HUES64 (cell line): ENCODE measurements around the gene DYRK1A. TPM values are rescaled to one million over a fixed set of nuclear protein-coding genes. Genes with fewer than 3 reads are reported as not detected.
"Not testable (repeated sequence)": the region's sequence is repeated elsewhere in the genome, so short reads cannot be mapped to it uniquely, and the experiment has no call there.

ENCODE experiments used
- H3K27ac ChIP-seq: 2 replicates; pipeline ENCODE4 v1.7.0; 2013; ENCODE audit warnings: low read depth, low read length, inconsistent platforms
- H3K27me3 ChIP-seq: 2 replicates; pipeline ENCODE4 v1.6.1; 2013; ENCODE audit warnings: mild to moderate bottlenecking, low read length; ENCODE audit not compliant: insufficient read depth
- H3K36me3 ChIP-seq: 2 replicates; pipeline ENCODE4 v1.6.1; 2013; ENCODE audit warnings: mild to moderate bottlenecking, low read length; ENCODE audit not compliant: insufficient read depth
- H3K4me1 ChIP-seq: 2 replicates; pipeline ENCODE4 v1.6.1; 2013; ENCODE audit warnings: mild to moderate bottlenecking, low read length, moderate library complexity; ENCODE audit not compliant: insufficient read depth
- H3K4me3 ChIP-seq: 2 replicates; pipeline ENCODE4 v1.5.1; 2013; ENCODE audit warnings: mild to moderate bottlenecking, low read length, moderate library complexity
- H3K9ac ChIP-seq: 2 replicates; pipeline ENCODE4 v1.6.1; 2013; ENCODE audit warnings: mild to moderate bottlenecking, low read depth, low read length
- H3K9me3 ChIP-seq: 2 replicates; pipeline ENCODE4 v1.6.1; 2013; ENCODE audit warnings: low read depth, low read length; ENCODE audit not compliant: insufficient read depth
- WGBS: fragments of 150-250, 120-280 bp; methylation state at CpG from one replicate; pipeline ENCODE4 v1.1.7; 2013; ENCODE audit warnings: missing lambda C conversion rate; 5-methylcytosine and 5-hydroxymethylcytosine counted together
- polyA plus RNA-seq, 2 experiments: library from polyadenylated mRNA; stranded (reverse); fragments of 50-300 nt; gene quantifications; one replicate each; pipeline ENCODE4 v1.2.3, GENCODE V29; 2013

DYRK1A gene
- polyA plus RNA-seq (2013, experiment 1 of 2): 30.1 TPM
- polyA plus RNA-seq (2013, experiment 2 of 2): 29.4 TPM

GRCh38 chr21:37366482-37367316 lies at the start of gene DYRK1A:
DYRK1A (plus strand) TSS chr21:37366773; CDS start chr21:37420375, 53,602 bp downstream.
- H3K4me1 ChIP-seq: peaks cover 35% of the 10 kb centered on the region
- no peaks in the 10 kb centered on the region for H3K27me3 ChIP-seq
- peak within 1 kb of the TSS; percentile 99 for H3K9ac ChIP-seq
- H3K4me3 ChIP-seq: peak within 1 kb of the TSS; percentile 84
- H3K36me3 ChIP-seq: no peaks in the 10 kb centered on the region
- no peaks in the 10 kb centered on the region for H3K9me3 ChIP-seq
- H3K27ac ChIP-seq: peak within 1 kb of the TSS; percentile 99
- under 1% methylated on average over 89 of the region's 92 CpGs for WGBS

- H3K4me1 ChIP-seq: no peaks in the 10 kb centered on the region
- no peak overlapping the region for H3K9ac ChIP-seq
- WGBS: 94% methylated on average over 1 of the region's 2 CpGs
- H3K9me3 ChIP-seq: peaks cover 14% of the 10 kb centered on the region; the same call in 1 of the 2 replicates
- no peak overlapping the region for H3K4me3 ChIP-seq
- H3K27me3 ChIP-seq: no peaks in the 10 kb centered on the region
- no peak overlapping the region for H3K27ac ChIP-seq
- H3K36me3 ChIP-seq: no peaks in the 10 kb centered on the region
Measured at GRCh38 chr21:37319551-37319950, 47.0 kb upstream of the DYRK1A start.

GRCh38 chr21:37322084-37322483 lies 44.5 kb upstream of the DYRK1A start:
- Histone ChIP-seq H3K9me3 (peaks cover 8% of the 10 kb centered on the region; the same call in 1 of the 2 replicates), H3K9ac (no peak overlapping the region), H3K36me3 (no peaks in the 10 kb centered on the region), H3K4me3 (no peak overlapping the region), H3K4me1 (no peaks in the 10 kb centered on the region), H3K27ac (no peak overlapping the region), H3K27me3 (no peaks in the 10 kb centered on the region)
- WGBS: over 99% methylated on average over 5 of the region's 5 CpGs

GRCh38 chr21:37324558-37324957 lies 42.0 kb upstream of the DYRK1A start:
- Histone ChIP-seq H3K36me3 (no peaks in the 10 kb centered on the region), H3K9me3 (no peaks in the 10 kb centered on the region), H3K27me3 (no peaks in the 10 kb centered on the region), H3K9ac (no peak overlapping the region), H3K4me1 (no peaks in the 10 kb centered on the region), H3K4me3 (no peak overlapping the region), H3K27ac (no peak overlapping the region)
- 97% methylated on average over 2 of the region's 2 CpGs for WGBS

GRCh38 chr21:37328147-37328546 lies 38.4 kb upstream of the DYRK1A start:
- H3K36me3 ChIP-seq, H3K4me1 ChIP-seq, H3K27ac ChIP-seq, H3K9ac ChIP-seq, H3K4me3 ChIP-seq, H3K27me3 ChIP-seq, H3K9me3 ChIP-seq: not testable (repeated sequence)
- WGBS: 95% methylated on average over 7 of the region's 7 CpGs

GRCh38 chr21:37331411-37331810 lies 35.2 kb upstream of the DYRK1A start:
- Histone ChIP-seq H3K9ac (no peak overlapping the region), H3K27me3 (no peaks in the 10 kb centered on the region), H3K27ac (no peak overlapping the region), H3K4me1 (no peaks in the 10 kb centered on the region), H3K36me3 (no peaks in the 10 kb centered on the region), H3K9me3 (no peaks in the 10 kb centered on the region), H3K4me3 (no peak overlapping the region)
- WGBS: 87% methylated on average over 2 of the region's 4 CpGs

GRCh38 chr21:37335053-37335452 lies 31.5 kb upstream of the DYRK1A start:
- H3K27me3 ChIP-seq: no peaks in the 10 kb centered on the region
- H3K4me3 ChIP-seq: no peak overlapping the region
- no peaks in the 10 kb centered on the region for H3K36me3 ChIP-seq
- no peak overlapping the region for H3K9ac ChIP-seq
- no peaks in the 10 kb centered on the region for H3K4me1 ChIP-seq
- 85% methylated on average over 5 of the region's 5 CpGs for WGBS
- H3K9me3 ChIP-seq: no peaks in the 10 kb centered on the region
- H3K27ac ChIP-seq: no peak overlapping the region

- 96% methylated on average over 3 of the region's 4 CpGs for WGBS
- no peaks in the 10 kb centered on the region for H3K36me3 ChIP-seq
- H3K9ac ChIP-seq: no peak overlapping the region
- no peak overlapping the region for H3K4me3 ChIP-seq
- H3K27ac ChIP-seq: no peak overlapping the region
- H3K9me3 ChIP-seq: no peaks in the 10 kb centered on the region
- no peaks in the 10 kb centered on the region for H3K27me3 ChIP-seq
- H3K4me1 ChIP-seq: no peaks in the 10 kb centered on the region
Measured at GRCh38 chr21:37337179-37337578, 29.4 kb upstream of the DYRK1A start.

- WGBS: 100% methylated on average over 1 of the region's 2 CpGs
- Histone ChIP-seq H3K4me1 (no peaks in the 10 kb centered on the region), H3K9me3 (no peaks in the 10 kb centered on the region), H3K4me3 (no peak overlapping the region), H3K9ac (no peak overlapping the region), H3K27me3 (no peaks in the 10 kb centered on the region), H3K36me3 (no peaks in the 10 kb centered on the region), H3K27ac (no peak overlapping the region)
Measured at GRCh38 chr21:37337831-37338230, 28.7 kb upstream of the DYRK1A start.

- Histone ChIP-seq H3K27ac (no peak overlapping the region), H3K4me1 (no peaks in the 10 kb centered on the region), H3K36me3 (no peaks in the 10 kb centered on the region), H3K9ac (no peak overlapping the region), H3K27me3 (no peaks in the 10 kb centered on the region), H3K9me3 (no peaks in the 10 kb centered on the region), H3K4me3 (no peak overlapping the region)
- 88% methylated on average over 10 of the region's 11 CpGs for WGBS
Measured at GRCh38 chr21:37338671-37339551, 27.7 kb upstream of the DYRK1A start.

- no peaks in the 10 kb centered on the region for H3K9me3 ChIP-seq
- no peaks in the 10 kb centered on the region for H3K4me1 ChIP-seq
- no peak overlapping the region for H3K9ac ChIP-seq
- no CpG with 5 or more reads among the region's 1 CpG for WGBS
- H3K4me3 ChIP-seq: no peak overlapping the region
- H3K27me3 ChIP-seq: no peaks in the 10 kb centered on the region
- no peaks in the 10 kb centered on the region for H3K36me3 ChIP-seq
- no peak overlapping the region for H3K27ac ChIP-seq
Measured at GRCh38 chr21:37339552-37339939, 27.0 kb upstream of the DYRK1A start.
